HEK293 (cell line): ENCODE measurements around the gene DST.
A peak's percentile ranks its signal among the peaks of the same experiment; 100 is the strongest.

Source experiments
- GFI1B ChIP-seq: fragments of 450-650 bp; formaldehyde crosslinking; IDR thresholded peaks from 2 replicates; pipeline ENCODE4 v1.5.1; 2016; ENCODE audit warnings: missing biosample characterization, missing genetic modification characterization
- HOXA7 ChIP-seq: sonication (generic); formaldehyde crosslinking; IDR thresholded peaks from 2 replicates; pipeline ENCODE4 v1.8.1; 2022; ENCODE audit warnings: missing genetic modification reagents, borderline replicate concordance
- IKZF3 ChIP-seq: fragments of 450-650 bp; IDR thresholded peaks from 2 replicates; pipeline ENCODE4 v1.5.0; 2018; ENCODE audit warnings: missing biosample characterization, mild to moderate bottlenecking, missing genetic modification characterization, moderate library complexity
- MYNN ChIP-seq: fragments of 450-650 bp; formaldehyde crosslinking; IDR thresholded peaks from 2 replicates; pipeline ENCODE4 v1.5.1; 2016; ENCODE audit warnings: missing biosample characterization, missing genetic modification characterization, borderline replicate concordance
- ZBTB17 ChIP-seq: fragments of 450-650 bp; formaldehyde crosslinking; IDR thresholded peaks from 2 replicates; pipeline ENCODE4 v1.5.1; 2016; ENCODE audit warnings: missing biosample characterization, missing genetic modification characterization
- ZBTB7A ChIP-seq: fragments of 450-650 bp; formaldehyde crosslinking; IDR thresholded peaks from 2 replicates; pipeline ENCODE4 v1.5.1; 2016; ENCODE audit warnings: low read depth, missing biosample characterization, missing genetic modification characterization
- ZFP41 ChIP-seq: fragments of 450-650 bp; formaldehyde crosslinking; IDR thresholded peaks from 2 replicates; pipeline ENCODE4 v1.5.1; 2016; ENCODE audit warnings: missing biosample characterization, missing genetic modification characterization, borderline replicate concordance
- ZNF112 ChIP-seq: fragments of 450-650 bp; formaldehyde crosslinking; IDR thresholded peaks from 2 replicates; pipeline ENCODE4 v1.5.0; 2017; ENCODE audit warnings: missing biosample characterization, missing genetic modification characterization
- ZNF133 ChIP-seq: fragments of 450-650 bp; formaldehyde crosslinking; IDR thresholded peaks from 2 replicates; pipeline ENCODE4 v1.5.1; 2016; ENCODE audit warnings: missing biosample characterization, missing genetic modification characterization
- ZNF157 ChIP-seq: fragments of 450-650 bp; formaldehyde crosslinking; IDR thresholded peaks from 2 replicates; pipeline ENCODE4 v1.5.1; 2016; ENCODE audit warnings: missing biosample characterization, missing genetic modification characterization
- ZNF16 ChIP-seq: fragments of 450-650 bp; formaldehyde crosslinking; IDR thresholded peaks from 2 replicates; pipeline ENCODE4 v1.5.1; 2016; ENCODE audit warnings: low read depth, missing biosample characterization, missing genetic modification characterization
- ZNF335 ChIP-seq: fragments of 450-650 bp; formaldehyde crosslinking; conservative IDR thresholded peaks from 2 replicates; pipeline ENCODE4 v1.5.1; 2016; ENCODE audit warnings: missing biosample characterization, missing genetic modification characterization
- ZNF433 ChIP-seq: fragments of 450-650 bp; formaldehyde crosslinking; IDR thresholded peaks from 2 replicates; pipeline ENCODE4 v1.5.1; 2016; ENCODE audit warnings: missing biosample characterization, missing genetic modification characterization, low read depth
- ZNF510 ChIP-seq: fragments of 450-650 bp; formaldehyde crosslinking; IDR thresholded peaks from 2 replicates; pipeline ENCODE4 v1.5.1; 2018; ENCODE audit warnings: mild to moderate bottlenecking, missing genetic modification characterization, missing biosample characterization; ENCODE audit not compliant: insufficient replicate concordance
- ZNF521 ChIP-seq: fragments of 450-650 bp; formaldehyde crosslinking; IDR thresholded peaks from 2 replicates; pipeline ENCODE4 v1.5.1; 2017; ENCODE audit warnings: missing biosample characterization, mild to moderate bottlenecking, missing genetic modification characterization
- ZNF530 ChIP-seq: fragments of 450-650 bp; formaldehyde crosslinking; IDR thresholded peaks from 2 replicates; pipeline ENCODE4 v1.5.1; 2016; ENCODE audit warnings: low read depth, missing biosample characterization, missing genetic modification characterization
- ZNF549 ChIP-seq: fragments of 450-650 bp; IDR thresholded peaks from 2 replicates; pipeline ENCODE4 v1.5.1; 2018; ENCODE audit warnings: missing biosample characterization, missing genetic modification characterization, mild to moderate bottlenecking, inconsistent platforms, moderate library complexity
- ZNF558 ChIP-seq: fragments of 450-650 bp; formaldehyde crosslinking; IDR thresholded peaks from 2 replicates; pipeline ENCODE4 v1.5.1; 2016; ENCODE audit warnings: missing biosample characterization, missing genetic modification characterization
- ZNF561 ChIP-seq: fragments of 450-650 bp; IDR thresholded peaks from 2 replicates; pipeline ENCODE4 v1.5.1; 2018; ENCODE audit warnings: missing biosample characterization, missing genetic modification characterization, borderline replicate concordance
- ZNF596 ChIP-seq: fragments of 450-650 bp; IDR thresholded peaks from 2 replicates; pipeline ENCODE4 v1.5.0; 2018; ENCODE audit warnings: missing biosample characterization, mild to moderate bottlenecking, missing genetic modification characterization, moderate library complexity
- ZNF777 ChIP-seq: fragments of 450-650 bp; formaldehyde crosslinking; IDR thresholded peaks from 2 replicates; pipeline ENCODE4 v1.5.1; 2017; ENCODE audit warnings: missing biosample characterization, missing genetic modification characterization, borderline replicate concordance
- ZSCAN30 ChIP-seq: fragments of 450-650 bp; IDR thresholded peaks from 2 replicates; pipeline ENCODE4 v1.5.1; 2018; ENCODE audit warnings: missing biosample characterization, mild to moderate bottlenecking, missing genetic modification characterization, moderate library complexity
- TF ChIP-seq, protein P1 (sequence below): fragments of 450-650 bp; IDR thresholded peaks from 2 replicates; pipeline ENCODE4 v1.5.1; 2018; ENCODE audit warnings: missing biosample characterization, mild to moderate bottlenecking, missing genetic modification characterization
- TF ChIP-seq, protein P2 (sequence below): fragments of 450-650 bp; formaldehyde crosslinking; IDR thresholded peaks from 2 replicates; pipeline ENCODE4 v1.5.1; 2016; ENCODE audit warnings: missing biosample characterization, missing genetic modification characterization, borderline replicate concordance
- TF ChIP-seq, protein P3 (sequence below): fragments of 450-650 bp; formaldehyde crosslinking; IDR thresholded peaks from 2 replicates; pipeline ENCODE4 v1.5.1; 2017; ENCODE audit warnings: missing biosample characterization, missing genetic modification characterization
- TF ChIP-seq, protein P4 (sequence below): fragments of 450-650 bp; formaldehyde crosslinking; IDR thresholded peaks from 2 replicates; pipeline ENCODE4 v1.5.1; 2017; ENCODE audit warnings: missing biosample characterization, missing genetic modification characterization

DST gene

DNA sequence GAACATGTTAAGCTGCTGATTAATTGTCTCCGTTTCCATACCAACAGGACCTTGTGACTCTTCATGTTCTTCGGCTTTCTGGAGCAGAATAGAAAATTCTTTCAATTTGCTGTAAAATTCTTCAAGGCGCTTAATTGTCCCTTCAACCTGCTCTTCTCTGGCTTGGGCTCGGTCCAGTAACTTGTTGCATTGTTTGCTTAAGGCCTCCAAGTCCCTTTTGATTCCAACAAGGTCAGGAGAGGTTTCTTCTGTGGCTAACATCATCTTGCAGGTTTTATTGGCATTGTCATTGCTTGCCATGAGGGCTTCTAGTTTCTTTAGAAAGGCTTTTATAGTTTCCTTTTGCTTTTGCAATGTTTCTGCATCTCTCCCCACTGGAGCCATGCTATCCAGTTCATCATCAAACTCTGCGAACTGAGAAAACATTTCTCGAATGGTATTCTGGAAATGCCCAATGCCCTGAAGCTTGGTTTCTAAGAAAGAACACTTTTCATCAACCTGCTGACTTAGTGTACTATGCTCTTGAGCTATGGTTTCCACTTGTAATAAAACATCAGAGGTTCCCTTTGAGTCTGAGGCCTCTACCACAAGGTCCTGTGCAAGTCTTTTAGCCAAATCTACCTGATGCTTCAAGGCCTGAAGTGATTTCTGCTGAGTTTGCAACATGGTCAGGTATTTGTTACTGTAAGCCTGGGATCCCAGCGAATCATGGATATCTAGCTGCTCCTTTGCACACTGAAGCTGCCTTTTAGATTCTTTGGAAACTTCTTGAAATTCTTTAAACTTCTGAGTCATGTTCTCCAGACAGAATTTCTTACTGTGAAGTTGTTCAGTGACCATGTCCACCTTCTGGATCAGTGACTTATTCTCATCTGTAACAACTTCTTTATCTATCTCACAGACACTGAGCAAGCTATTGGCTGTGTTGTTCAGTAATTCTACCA is 90.2 kb downstream of the DST start (continued):
- TF ChIP-seq ZNF777 (tag by site-specific recombination) (no peak), ZNF112 (tag by site-specific recombination) (no peak), ZNF521 (tag by site-specific recombination) (no peak), ZNF549 (tag by site-specific recombination) (no peak), GFI1B (tag by site-specific recombination) (no peak), ZFP41 (tag by site-specific recombination) (no peak), HOXA7 (CRISPR knock-in tag) (no peak), ZNF133 (tag by site-specific recombination) (0 out of 2 replicates have a peak, but pooled peaks have one; percentile 25), IKZF3 (tag by site-specific recombination) (no peak), ZNF335 (peak; percentile 6; the same call in 1 of the 2 replicates), ZNF157 (tag by site-specific recombination) (no peak), ZNF530 (tag by site-specific recombination) (no peak), ZSCAN30 (tag by site-specific recombination) (0 out of 2 replicates have a peak, but pooled peaks have one; percentile 28), ZNF433 (no peak), ZBTB17 (tag by site-specific recombination) (peak; percentile 28; the same call in 1 of the 2 replicates), ZBTB7A (tag by site-specific recombination) (no peak), ZNF561 (no peak), ZNF596 (tag by site-specific recombination) (no peak), ZNF510 (tag by site-specific recombination) (no peak), ZNF16 (no peak), MYNN (tag by site-specific recombination) (no peak), ZNF558 (tag by site-specific recombination) (no peak)
- TF ChIP-seq, protein P1, sequence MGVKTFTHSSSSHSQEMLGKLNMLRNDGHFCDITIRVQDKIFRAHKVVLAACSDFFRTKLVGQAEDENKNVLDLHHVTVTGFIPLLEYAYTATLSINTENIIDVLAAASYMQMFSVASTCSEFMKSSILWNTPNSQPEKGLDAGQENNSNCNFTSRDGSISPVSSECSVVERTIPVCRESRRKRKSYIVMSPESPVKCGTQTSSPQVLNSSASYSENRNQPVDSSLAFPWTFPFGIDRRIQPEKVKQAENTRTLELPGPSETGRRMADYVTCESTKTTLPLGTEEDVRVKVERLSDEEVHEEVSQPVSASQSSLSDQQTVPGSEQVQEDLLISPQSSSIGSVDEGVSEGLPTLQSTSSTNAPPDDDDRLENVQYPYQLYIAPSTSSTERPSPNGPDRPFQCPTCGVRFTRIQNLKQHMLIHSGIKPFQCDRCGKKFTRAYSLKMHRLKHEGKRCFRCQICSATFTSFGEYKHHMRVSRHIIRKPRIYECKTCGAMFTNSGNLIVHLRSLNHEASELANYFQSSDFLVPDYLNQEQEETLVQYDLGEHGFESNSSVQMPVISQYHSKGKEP (tag by site-specific recombination): peak; percentile 83
- TF ChIP-seq, protein P2, sequence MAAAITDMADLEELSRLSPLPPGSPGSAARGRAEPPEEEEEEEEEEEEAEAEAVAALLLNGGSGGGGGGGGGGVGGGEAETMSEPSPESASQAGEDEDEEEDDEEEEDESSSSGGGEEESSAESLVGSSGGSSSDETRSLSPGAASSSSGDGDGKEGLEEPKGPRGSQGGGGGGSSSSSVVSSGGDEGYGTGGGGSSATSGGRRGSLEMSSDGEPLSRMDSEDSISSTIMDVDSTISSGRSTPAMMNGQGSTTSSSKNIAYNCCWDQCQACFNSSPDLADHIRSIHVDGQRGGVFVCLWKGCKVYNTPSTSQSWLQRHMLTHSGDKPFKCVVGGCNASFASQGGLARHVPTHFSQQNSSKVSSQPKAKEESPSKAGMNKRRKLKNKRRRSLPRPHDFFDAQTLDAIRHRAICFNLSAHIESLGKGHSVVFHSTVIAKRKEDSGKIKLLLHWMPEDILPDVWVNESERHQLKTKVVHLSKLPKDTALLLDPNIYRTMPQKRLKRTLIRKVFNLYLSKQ (tag by site-specific recombination): no peak
- TF ChIP-seq, protein P3, sequence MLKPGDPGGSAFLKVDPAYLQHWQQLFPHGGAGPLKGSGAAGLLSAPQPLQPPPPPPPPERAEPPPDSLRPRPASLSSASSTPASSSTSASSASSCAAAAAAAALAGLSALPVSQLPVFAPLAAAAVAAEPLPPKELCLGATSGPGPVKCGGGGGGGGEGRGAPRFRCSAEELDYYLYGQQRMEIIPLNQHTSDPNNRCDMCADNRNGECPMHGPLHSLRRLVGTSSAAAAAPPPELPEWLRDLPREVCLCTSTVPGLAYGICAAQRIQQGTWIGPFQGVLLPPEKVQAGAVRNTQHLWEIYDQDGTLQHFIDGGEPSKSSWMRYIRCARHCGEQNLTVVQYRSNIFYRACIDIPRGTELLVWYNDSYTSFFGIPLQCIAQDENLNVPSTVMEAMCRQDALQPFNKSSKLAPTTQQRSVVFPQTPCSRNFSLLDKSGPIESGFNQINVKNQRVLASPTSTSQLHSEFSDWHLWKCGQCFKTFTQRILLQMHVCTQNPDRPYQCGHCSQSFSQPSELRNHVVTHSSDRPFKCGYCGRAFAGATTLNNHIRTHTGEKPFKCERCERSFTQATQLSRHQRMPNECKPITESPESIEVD: peak; percentile 67
- TF ChIP-seq, protein P4, sequence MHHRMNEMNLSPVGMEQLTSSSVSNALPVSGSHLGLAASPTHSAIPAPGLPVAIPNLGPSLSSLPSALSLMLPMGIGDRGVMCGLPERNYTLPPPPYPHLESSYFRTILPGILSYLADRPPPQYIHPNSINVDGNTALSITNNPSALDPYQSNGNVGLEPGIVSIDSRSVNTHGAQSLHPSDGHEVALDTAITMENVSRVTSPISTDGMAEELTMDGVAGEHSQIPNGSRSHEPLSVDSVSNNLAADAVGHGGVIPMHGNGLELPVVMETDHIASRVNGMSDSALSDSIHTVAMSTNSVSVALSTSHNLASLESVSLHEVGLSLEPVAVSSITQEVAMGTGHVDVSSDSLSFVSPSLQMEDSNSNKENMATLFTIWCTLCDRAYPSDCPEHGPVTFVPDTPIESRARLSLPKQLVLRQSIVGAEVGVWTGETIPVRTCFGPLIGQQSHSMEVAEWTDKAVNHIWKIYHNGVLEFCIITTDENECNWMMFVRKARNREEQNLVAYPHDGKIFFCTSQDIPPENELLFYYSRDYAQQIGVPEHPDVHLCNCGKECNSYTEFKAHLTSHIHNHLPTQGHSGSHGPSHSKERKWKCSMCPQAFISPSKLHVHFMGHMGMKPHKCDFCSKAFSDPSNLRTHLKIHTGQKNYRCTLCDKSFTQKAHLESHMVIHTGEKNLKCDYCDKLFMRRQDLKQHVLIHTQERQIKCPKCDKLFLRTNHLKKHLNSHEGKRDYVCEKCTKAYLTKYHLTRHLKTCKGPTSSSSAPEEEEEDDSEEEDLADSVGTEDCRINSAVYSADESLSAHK (tag by site-specific recombination): no peak
